PC-3 (cell line): ENCODE data around the gene AHSA1. TPM values are rescaled to one million over a fixed set of nuclear protein-coding genes. Genes with fewer than 3 reads are reported as not detected.

ENCODE experiments used
- ATAC-seq: fragments of 200-7000 bp; cut with Tn5 transposase; 2 replicates; pipeline ENCODE4 v1.9.1; 2020; ENCODE audit warnings: mild to moderate bottlenecking, moderate library complexity
- BruUV-seq: library from RNA; stranded (reverse); fragments of 400-500 nt; replicated peaks from 2 replicates; lab custom pipeline; 2021; lab: Mats Ljungman, UMichigan
- CTCF ChIA-PET: fragments of 300-600 bp; sonication (Branson Sonifier 250); formaldehyde crosslinking; loops from one replicate; lab custom pipeline; 2022; ENCODE audit warnings: antibody characterized with exemption; lab: Charles Lee
- POLR2A ChIA-PET: fragments of 300-600 bp; sonication (Branson Sonifier 250); formaldehyde crosslinking; loops from one replicate; lab custom pipeline; 2022; ENCODE audit warnings: antibody characterized with exemption; ENCODE audit not compliant: unreplicated experiment; lab: Charles Lee
- DNase-seq: peaks from one replicate; pipeline ENCODE4 v3.0.0-alpha.2; 2015
- H2AFZ ChIP-seq: fragments of 300-600 bp; sonication (generic); 2 replicates; pipeline ENCODE4 v1.6.0; 2016; ENCODE audit warnings: antibody characterized with exemption, low read length
- H3F3A ChIP-seq: fragments of 300-600 bp; sonication (generic); one replicate; pipeline ENCODE4 v1.6.0; 2017; ENCODE audit warnings: antibody characterized with exemption, low read length, control low read depth, mild to moderate bottlenecking; ENCODE audit not compliant: unreplicated experiment
- H3K27ac ChIP-seq: fragments of 300-600 bp; sonication (generic); 2 replicates; pipeline ENCODE4 v1.5.1; 2016; ENCODE audit warnings: mild to moderate bottlenecking, low read length
- H3K27me3 ChIP-seq: fragments of 300-600 bp; sonication (generic); 2 replicates; pipeline ENCODE4 v1.6.1; 2016; ENCODE audit warnings: low read length, mixed read lengths
- H3K36me3 ChIP-seq: fragments of 300-600 bp; sonication (generic); 2 replicates; pipeline ENCODE4 v1.6.1; 2016; ENCODE audit warnings: low read depth, mixed run types, low read length, mixed read lengths
- H3K4me1 ChIP-seq: fragments of 300-600 bp; sonication (generic); 2 replicates; pipeline ENCODE4 v1.5.1; 2016; ENCODE audit warnings: low read length; ENCODE audit not compliant: insufficient read depth
- H3K4me2 ChIP-seq: fragments of 300-600 bp; sonication (generic); 2 replicates; pipeline ENCODE4 v1.6.0; 2016; ENCODE audit warnings: low read length
- H3K4me3 ChIP-seq: fragments of 300-600 bp; sonication (generic); 2 replicates; pipeline ENCODE4 v1.5.1; 2016; ENCODE audit warnings: mild to moderate bottlenecking, low read length, mixed read lengths
- H3K79me2 ChIP-seq: fragments of 300-600 bp; sonication (generic); 2 replicates; pipeline ENCODE4 v1.6.1; 2017; ENCODE audit warnings: low read length, mixed read lengths
- H3K9ac ChIP-seq: fragments of 300-600 bp; sonication (generic); 2 replicates; pipeline ENCODE4 v1.6.0; 2016; ENCODE audit warnings: mild to moderate bottlenecking, low read length
- H3K9me2 ChIP-seq: fragments of 300-600 bp; sonication (generic); replicated peaks from 2 replicates; pipeline ENCODE4 v1.6.1; 2016; ENCODE audit warnings: mixed run types, low read length, mixed read lengths
- H3K9me3 ChIP-seq: fragments of 300-600 bp; sonication (generic); 2 replicates; pipeline ENCODE4 v1.6.1; 2016; ENCODE audit warnings: low read length, mixed read lengths
- H4K20me1 ChIP-seq: fragments of 300-600 bp; sonication (generic); 2 replicates; pipeline ENCODE4 v1.6.1; 2016; ENCODE audit warnings: low read length, mixed read lengths
- EZH2 ChIP-seq: fragments of 300-600 bp; sonication (generic); IDR thresholded peaks from one replicate; pipeline ENCODE4 v1.6.1; 2017; ENCODE audit warnings: antibody characterized with exemption, mild to moderate bottlenecking, low read length; ENCODE audit not compliant: unreplicated experiment
- EZH2phosphoT487 ChIP-seq: fragments of 300-600 bp; sonication (generic); IDR thresholded peaks from 2 replicates; pipeline ENCODE4 v1.6.1; 2018; ENCODE audit warnings: mild to moderate bottlenecking, antibody characterized with exemption, low read length, borderline replicate concordance
- intact Hi-C: fragments of 100-400 bp; cut with micrococcal nuclease; formaldehyde crosslinking; loops from 2 replicates; pipeline ENCODE4 v1.9.0; 2023
- total RNA-seq: library from RNA; depleted of rRNA; stranded (reverse); fragments of >200 nt; gene quantifications from 2 replicates; pipeline ENCODE4 v1.2.3, GENCODE V29; 2014
- TF ChIP-seq, protein P1 (sequence below): fragments of 300-600 bp; sonication (generic); conservative IDR thresholded peaks from 2 replicates; pipeline ENCODE4 v1.5.1; 2017; ENCODE audit warnings: antibody characterized with exemption, low read depth, mild to moderate bottlenecking, low read length

The AHSA1 gene
- total RNA-seq, 1 experiment from 2014 or later = 215 TPM

DNA sequence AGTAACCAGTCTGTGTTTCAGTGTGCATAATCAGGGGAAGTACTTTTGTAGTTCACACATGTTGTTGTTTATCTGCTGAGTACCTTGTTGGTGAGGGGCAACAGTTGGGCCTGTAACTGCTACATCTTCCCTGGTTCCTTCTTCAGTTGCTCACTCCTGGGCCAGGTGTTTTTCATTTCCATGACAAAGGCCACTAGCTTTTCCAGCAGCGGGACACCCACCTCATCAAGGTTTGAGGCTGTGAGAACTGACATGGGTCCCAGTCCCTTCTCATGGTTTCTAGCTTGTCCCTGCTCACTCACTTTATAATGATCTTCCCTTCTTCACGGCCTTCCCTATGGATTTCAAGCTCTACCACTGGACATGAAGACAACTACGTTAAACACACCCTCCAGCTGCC is 33.0 kb upstream of the AHSA1 start:
- no peak for DNase-seq
- Histone ChIP-seq H3K4me3 (no peak overlapping the region), H3F3A (no peaks in the 10 kb centered on the region), H2AFZ (no peak overlapping the region), H3K27me3 (no peaks in the 10 kb centered on the region), H3K4me1 (peaks cover 4% of the 10 kb centered on the region; the same call in 1 of the 2 replicates), H3K79me2 (no peaks in the 10 kb centered on the region), H3K9me2 (no peaks in the 10 kb centered on the region), H3K9me3 (no peaks in the 10 kb centered on the region), H4K20me1 (no peaks in the 10 kb centered on the region), H3K36me3 (peaks cover 49% of the 10 kb centered on the region), H3K27ac (no peak overlapping the region), H3K9ac (no peak overlapping the region), H3K4me2 (no peak overlapping the region)
- ATAC-seq = no peak
- ChIA-PET CTCF (no interaction called here), POLR2A (no interaction called here)
- intact Hi-C loops = no loop called here
- TF ChIP-seq EZH2phosphoT487 = no peak
- TF ChIP-seq, protein P1, sequence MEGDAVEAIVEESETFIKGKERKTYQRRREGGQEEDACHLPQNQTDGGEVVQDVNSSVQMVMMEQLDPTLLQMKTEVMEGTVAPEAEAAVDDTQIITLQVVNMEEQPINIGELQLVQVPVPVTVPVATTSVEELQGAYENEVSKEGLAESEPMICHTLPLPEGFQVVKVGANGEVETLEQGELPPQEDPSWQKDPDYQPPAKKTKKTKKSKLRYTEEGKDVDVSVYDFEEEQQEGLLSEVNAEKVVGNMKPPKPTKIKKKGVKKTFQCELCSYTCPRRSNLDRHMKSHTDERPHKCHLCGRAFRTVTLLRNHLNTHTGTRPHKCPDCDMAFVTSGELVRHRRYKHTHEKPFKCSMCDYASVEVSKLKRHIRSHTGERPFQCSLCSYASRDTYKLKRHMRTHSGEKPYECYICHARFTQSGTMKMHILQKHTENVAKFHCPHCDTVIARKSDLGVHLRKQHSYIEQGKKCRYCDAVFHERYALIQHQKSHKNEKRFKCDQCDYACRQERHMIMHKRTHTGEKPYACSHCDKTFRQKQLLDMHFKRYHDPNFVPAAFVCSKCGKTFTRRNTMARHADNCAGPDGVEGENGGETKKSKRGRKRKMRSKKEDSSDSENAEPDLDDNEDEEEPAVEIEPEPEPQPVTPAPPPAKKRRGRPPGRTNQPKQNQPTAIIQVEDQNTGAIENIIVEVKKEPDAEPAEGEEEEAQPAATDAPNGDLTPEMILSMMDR = no peak
- BruUV-seq = no TSS peak

GRCh38 chr14:77426396-77426795 is 31.5 kb upstream of the AHSA1 start:
- Histone ChIP-seq H2AFZ (no peak overlapping the region), H3K9ac (no peak overlapping the region), H3F3A (no peaks in the 10 kb centered on the region), H4K20me1 (no peaks in the 10 kb centered on the region), H3K4me2 (no peak overlapping the region), H3K27ac (no peak overlapping the region), H3K36me3 (peaks cover 54% of the 10 kb centered on the region), H3K4me3 (no peak overlapping the region), H3K9me3 (no peaks in the 10 kb centered on the region), H3K79me2 (no peaks in the 10 kb centered on the region), H3K9me2 (no peaks in the 10 kb centered on the region), H3K27me3 (no peaks in the 10 kb centered on the region), H3K4me1 (peaks cover 2% of the 10 kb centered on the region; the same call in 1 of the 2 replicates)
- TF ChIP-seq, protein P1 = no peak
- no peak for TF ChIP-seq EZH2phosphoT487
- no peak for TF ChIP-seq EZH2
- ATAC-seq (no peak), DNase-seq (no peak)
- intact Hi-C loops = no loop called here
- CTCF ChIA-PET = no interaction called here
- BruUV-seq = no TSS peak
- POLR2A ChIA-PET = no interaction called here

DNA sequence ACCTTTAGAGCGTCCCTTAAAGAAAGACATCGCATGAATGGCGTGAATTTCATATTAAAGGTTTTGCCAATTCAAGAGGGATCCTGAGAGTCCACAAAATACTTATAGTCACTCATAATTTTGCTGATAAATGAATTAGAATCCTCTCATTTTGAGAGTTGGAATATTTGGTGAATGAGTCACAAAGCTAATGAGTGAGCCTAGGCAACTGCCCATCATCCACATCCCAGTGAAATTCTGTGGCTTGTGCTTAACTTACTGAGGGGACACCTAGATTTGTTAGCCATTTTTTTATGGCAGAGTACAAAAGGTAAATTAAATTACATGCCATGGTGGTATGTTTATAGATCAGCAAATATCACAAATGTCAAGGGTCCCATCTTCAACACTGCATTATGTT is 21.9 kb upstream of the AHSA1 start:
- intact Hi-C loops = no loop called here
- TF ChIP-seq EZH2 = no peak
- no peak for TF ChIP-seq EZH2phosphoT487
- TF ChIP-seq, protein P1 = no peak
- Histone ChIP-seq H2AFZ (no peak overlapping the region), H3K4me2 (no peak overlapping the region), H3K9ac (no peak overlapping the region), H3K4me3 (no peak overlapping the region), H3F3A (no peaks in the 10 kb centered on the region), H3K27ac (no peak overlapping the region), H3K4me1 (no peaks in the 10 kb centered on the region), H3K36me3 (peaks cover 27% of the 10 kb centered on the region; the same call in 1 of the 2 replicates), H3K27me3 (no peaks in the 10 kb centered on the region), H3K79me2 (no peaks in the 10 kb centered on the region), H3K9me3 (no peaks in the 10 kb centered on the region), H3K9me2 (no peaks in the 10 kb centered on the region), H4K20me1 (no peaks in the 10 kb centered on the region)
- DNase-seq (peak; percentile 37), ATAC-seq (peak; percentile 62; the same call in 1 of the 2 replicates)
- ChIA-PET POLR2A (no interaction called here), CTCF (interaction anchor here (0.7 kb wide), 1 partner anchor 213 kb away, joined by 4 read pairs; no protein-coding TSS in a partner anchor)
- BruUV-seq = no TSS peak
